ENCODE measurements around the gene TMEM125. TPM values are rescaled to one million over a fixed set of nuclear protein-coding genes. Genes with fewer than 3 reads are reported as not detected.

The TMEM125 gene
- total and polyA plus RNA-seq, 2 of the 4 experiments (the other 2 are of a cell fraction): under 0.01 to 0.03 TPM

DNA sequence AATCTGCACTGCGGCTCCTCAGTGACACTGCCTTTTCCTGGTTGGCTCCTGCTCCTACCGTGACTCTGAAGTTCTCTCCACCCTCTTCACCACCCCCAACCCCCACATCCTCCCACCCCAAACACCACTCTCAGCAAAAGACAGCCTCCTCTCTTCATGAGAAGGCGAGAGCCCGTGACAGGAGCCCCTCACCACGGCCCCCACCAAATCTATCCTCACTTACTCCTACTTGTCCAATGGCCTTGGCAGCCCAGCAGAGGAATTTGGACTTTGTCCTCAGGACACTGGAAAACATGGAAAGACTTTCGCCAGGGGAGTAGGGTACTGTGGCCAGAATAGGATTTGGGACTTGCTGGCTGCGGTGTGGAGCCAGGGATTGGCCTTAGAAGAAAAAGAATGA is 6.9 kb downstream of the TMEM125 start:
- H3K4ac ChIP-seq (ENCODE audit: low read depth, low read length): no peak overlapping the region
- no peak overlapping the region for H2AK5ac ChIP-seq (ENCODE audit: low read depth, low read length)
- intact Hi-C loops (cut with micrococcal nuclease): no loop called here
- H2AFZ ChIP-seq (replicated peaks; ENCODE audit: low read length, poor library complexity): no peak overlapping the region
- H3K9me1 ChIP-seq (ENCODE audit: insufficient read depth, low read length): no peaks in the 10 kb centered on the region; the same call in 1 of the 2 replicates
- no peak overlapping the region for H2BK5ac ChIP-seq (ENCODE audit: low read depth, low read length, poor library complexity, severe bottlenecking)
- DNase-seq: no peak
- no peak overlapping the region for H3K56ac ChIP-seq (ENCODE audit: extremely low read depth, insufficient read depth, low read length)
- H2BK15ac ChIP-seq (ENCODE audit: low read depth, low read length): no peak overlapping the region
- H3K14ac ChIP-seq (replicated peaks; ENCODE audit: low read depth, low read length): no peak overlapping the region
- H4K20me1 ChIP-seq (ENCODE audit: insufficient read depth, low read length): no peaks in the 10 kb centered on the region
- no peaks in the 10 kb centered on the region for H3K9me3 ChIP-seq (ENCODE audit: control insufficient read depth, insufficient read depth, low read length)
- in situ Hi-C loops (cut with MboI; ENCODE audit: low sequenced_read_pairs): no loop called here
- H3K27me3 ChIP-seq (ENCODE audit: control insufficient read depth, insufficient read depth, low read length): peaks cover 17% of the 10 kb centered on the region
- H3K4me1 ChIP-seq (ENCODE audit: control insufficient read depth, insufficient read depth, low read length): 0 out of 2 replicates have a peak, but pooled peaks cover 2% of the 10 kb centered on the region
- H3K27ac ChIP-seq (ENCODE audit: insufficient read depth, low read length): no peak overlapping the region
- H3K18ac ChIP-seq (ENCODE audit: low read depth, low read length): no peak overlapping the region
- no peaks in the 10 kb centered on the region for H3K79me1 ChIP-seq (ENCODE audit: low read depth in 1 of 2, low read length in 2 of 2)
- ChIA-PET CTCF (no interaction called here), POLR2A (ENCODE audit: unreplicated experiment) (no interaction called here)
- BruUV-seq (replicated peaks): no TSS peak
- TF ChIP-seq RFX5 (IDR thresholded peaks at IDR 0.05; ENCODE audit: low read depth, low read length) (no peak), CHD1 (IDR thresholded peaks at IDR 0.05; ENCODE audit: low read depth, low read length) (no peak)
- TF ChIP-seq, protein P1, sequence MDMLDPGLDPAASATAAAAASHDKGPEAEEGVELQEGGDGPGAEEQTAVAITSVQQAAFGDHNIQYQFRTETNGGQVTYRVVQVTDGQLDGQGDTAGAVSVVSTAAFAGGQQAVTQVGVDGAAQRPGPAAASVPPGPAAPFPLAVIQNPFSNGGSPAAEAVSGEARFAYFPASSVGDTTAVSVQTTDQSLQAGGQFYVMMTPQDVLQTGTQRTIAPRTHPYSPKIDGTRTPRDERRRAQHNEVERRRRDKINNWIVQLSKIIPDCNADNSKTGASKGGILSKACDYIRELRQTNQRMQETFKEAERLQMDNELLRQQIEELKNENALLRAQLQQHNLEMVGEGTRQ (IDR thresholded peaks at IDR 0.05; ENCODE audit: low read depth, low read length): no peak
- no peak overlapping the region for H2BK20ac ChIP-seq (ENCODE audit: low read depth, low read length)
- no peak overlapping the region for H3K4me2 ChIP-seq (ENCODE audit: low read depth, low read length)
- no peak overlapping the region for H4K8ac ChIP-seq (ENCODE audit: low read depth in 2 of 2, low read length in 2 of 2)
- no peak overlapping the region for H4K5ac ChIP-seq (ENCODE audit: low read depth, low read length)
- no peak overlapping the region for H3K9ac ChIP-seq (ENCODE audit: low read depth, low read length)
- dilution Hi-C loops (cut with HindIII; ENCODE audit: low sequenced_read_pairs, unreplicated experiment): no loop called here
- no peak overlapping the region for H4K91ac ChIP-seq (ENCODE audit: insufficient read depth, low read depth, low read length)
- no peak for ATAC-seq (ENCODE audit: low read depth)
- 20% methylated on average over 2 of the region's 7 CpGs; no CpG with 5 or more reads in 1 of the 2 experiments for WGBS, 2 experiments (ENCODE audit: extremely low coverage in 2 of 2, insufficient read length in 1 of 2)
- H3K23ac ChIP-seq (ENCODE audit: low read depth, low read length): no peak overlapping the region
- H3K36me3 ChIP-seq (ENCODE audit: control insufficient read depth, insufficient read depth, low read length): no peaks in the 10 kb centered on the region
- H2BK120ac ChIP-seq (ENCODE audit: low read depth, low read length): no peak overlapping the region
- no peak overlapping the region for H2AK9ac ChIP-seq (replicated peaks; ENCODE audit: low read depth, low read length, poor library complexity)
- H3K4me3 ChIP-seq (ENCODE audit: insufficient read depth, low read depth, low read length): no peak overlapping the region

Data from IMR-90 (cell line).